SK-N-SH (cell line): ENCODE measurements around the gene SMAD5.

Experiments
- CTCF ChIP-seq: fragments of 200-600 bp; sonication (generic); IDR thresholded peaks from 2 replicates; pipeline ENCODE4 v1.6.1; 2017; ENCODE audit warnings: antibody characterized with exemption, mild to moderate bottlenecking, moderate library complexity
- EP300 ChIP-seq, 2 experiments: IDR thresholded peaks; 2 replicates each; pipeline versions ENCODE4 v1.4.0 to v1.6.1; 2012; ENCODE audit warnings: borderline replicate concordance in 1 of 2, low read depth in 1 of 2, low read length in 1 of 2
- FOXJ3 ChIP-seq: sonication (generic); formaldehyde crosslinking; IDR thresholded peaks from 2 replicates; pipeline ENCODE4 v1.5.1; 2020; ENCODE audit warnings: mild to moderate bottlenecking, missing genetic modification reagents
- GABPA ChIP-seq: IDR thresholded peaks from 2 replicates; pipeline ENCODE4 v1.4.0; 2012; ENCODE audit warnings: low read depth, mild to moderate bottlenecking
- GATA2 ChIP-seq: sonication (generic); formaldehyde crosslinking; IDR thresholded peaks from 2 replicates; pipeline ENCODE4 v1.5.0; 2020; ENCODE audit warnings: mild to moderate bottlenecking, missing genetic modification reagents
- JUND ChIP-seq: IDR thresholded peaks from 2 replicates; pipeline ENCODE4 v1.4.0; 2012
- MAX ChIP-seq: IDR thresholded peaks from 2 replicates; pipeline ENCODE4 v1.4.0; 2012; ENCODE audit warnings: low read depth
- RCOR1 ChIP-seq: fragments of 150-350 bp; IDR thresholded peaks from 2 replicates; pipeline ENCODE4 v1.6.1; 2017; ENCODE audit warnings: antibody characterized with exemption, low read length
- RFX5 ChIP-seq: IDR thresholded peaks from 2 replicates; pipeline ENCODE4 v1.6.1; 2012; ENCODE audit warnings: mild to moderate bottlenecking, improper control_type of control experiment, low read length
- USF1 ChIP-seq: IDR thresholded peaks from 2 replicates; pipeline ENCODE4 v1.4.0; 2012; ENCODE audit warnings: low read depth, borderline replicate concordance

GRCh38 chr5:136104306-136104965, 28.2 kb upstream of the SMAD5 start:
- TF ChIP-seq MAX (no peak), CTCF (no peak), EP300 (IDR thresholded peaks at IDR 0.05; ENCODE audit: borderline replicate concordance in 1 of 2, low read depth in 1 of 2, low read length in 1 of 2) (no peak), FOXJ3 (CRISPR knock-in tag) (no peak), JUND (no peak), GABPA (no peak), USF1 (no peak), GATA2 (CRISPR knock-in tag) (no peak), RFX5 (no peak), RCOR1 (no peak)
